WTC11 (cell line): ENCODE data around the gene HIBADH.

Source experiments
- CBFB ChIP-seq: sonication (generic); formaldehyde crosslinking; IDR thresholded peaks from 2 replicates; pipeline ENCODE4 v1.8.1; 2022; ENCODE audit warnings: mild to moderate bottlenecking, low read depth, missing genetic modification reagents
- CTCF ChIP-seq: fragments of 200-600 bp; IDR thresholded peaks from 2 replicates; pipeline ENCODE4 v1.8.0; 2022; ENCODE audit warnings: antibody characterized with exemption
- STAT6 ChIP-seq: sonication (generic); formaldehyde crosslinking; conservative IDR thresholded peaks from 2 replicates; pipeline ENCODE4 v1.8.1; 2023; ENCODE audit warnings: mild to moderate bottlenecking, low read depth, missing genetic modification reagents, moderate library complexity

- TF ChIP-seq CTCF (no peak), CBFB (no peak), STAT6 (CRISPR knock-in tag) (no peak)
Measured at GRCh38 chr7:27611059-27611458, 51.6 kb downstream of the HIBADH start.
